ENCODE data around the gene DCXR. TPM values are rescaled to one million over a fixed set of nuclear protein-coding genes. Genes with fewer than 3 reads are reported as not detected.

The DCXR gene
- total RNA-seq, 6 experiments from 2014 or later: 73.4 to 100 (median 84.8) TPM

- Mint-ChIP-seq H3K36me3 (ENCODE audit: low read depth) (peaks cover 8% of the 10 kb centered on the region; the same call in 1 of the 2 replicates), H3K4me3 (no peak overlapping the region), H3K4me1 (ENCODE audit: low read depth) (no peaks in the 10 kb centered on the region), H3K9me3 (no peaks in the 10 kb centered on the region), H3K27me3 (ENCODE audit: insufficient read depth) (peaks cover 12% of the 10 kb centered on the region), H3K27ac (no peak overlapping the region)
- no peak for DNase-seq
- no peak for TF ChIP-seq CTCF (IDR thresholded peaks at IDR 0.05)
Measured at GRCh38 chr17:82080789-82081464, 43.4 kb upstream of the DCXR start.

GRCh38 chr17:82080048-82080788 lies 42.7 kb upstream of the DCXR start:
- no peak overlapping the region for H3K4me3 Mint-ChIP-seq
- H3K27ac Mint-ChIP-seq: no peak overlapping the region
- H3K4me1 Mint-ChIP-seq (ENCODE audit: low read depth): no peaks in the 10 kb centered on the region
- peaks cover 8% of the 10 kb centered on the region; the same call in 1 of the 2 replicates for H3K36me3 Mint-ChIP-seq (ENCODE audit: low read depth)
- DNase-seq: no peak
- H3K27me3 Mint-ChIP-seq (ENCODE audit: insufficient read depth): peaks cover 14% of the 10 kb centered on the region
- no peaks in the 10 kb centered on the region for H3K9me3 Mint-ChIP-seq
- no peak for TF ChIP-seq CTCF (IDR thresholded peaks at IDR 0.05)

GRCh38 chr17:82079001-82079677 lies 41.6 kb upstream of the DCXR start:
- H3K27ac Mint-ChIP-seq: no peak overlapping the region
- peaks cover 8% of the 10 kb centered on the region; the same call in 1 of the 2 replicates for H3K36me3 Mint-ChIP-seq (ENCODE audit: low read depth)
- H3K4me1 Mint-ChIP-seq (ENCODE audit: low read depth): no peaks in the 10 kb centered on the region
- no peak for TF ChIP-seq CTCF (IDR thresholded peaks at IDR 0.05)
- no peaks in the 10 kb centered on the region for H3K9me3 Mint-ChIP-seq
- DNase-seq: no peak
- no peak overlapping the region for H3K4me3 Mint-ChIP-seq
- peaks cover 14% of the 10 kb centered on the region for H3K27me3 Mint-ChIP-seq (ENCODE audit: insufficient read depth)

GRCh38 chr17:82078433-82078832 lies 40.9 kb upstream of the DCXR start:
- Mint-ChIP-seq H3K4me3 (no peak overlapping the region), H3K27ac (no peak overlapping the region), H3K27me3 (ENCODE audit: insufficient read depth) (peaks cover 16% of the 10 kb centered on the region), H3K36me3 (ENCODE audit: low read depth) (peaks cover 8% of the 10 kb centered on the region; the same call in 1 of the 2 replicates), H3K9me3 (no peaks in the 10 kb centered on the region), H3K4me1 (ENCODE audit: low read depth) (no peaks in the 10 kb centered on the region)
- no peak for TF ChIP-seq CTCF (IDR thresholded peaks at IDR 0.05)
- no peak for DNase-seq

- Mint-ChIP-seq H3K4me1 (ENCODE audit: low read depth) (no peaks in the 10 kb centered on the region), H3K9me3 (no peaks in the 10 kb centered on the region), H3K27ac (no peak overlapping the region), H3K36me3 (ENCODE audit: low read depth) (peaks cover 8% of the 10 kb centered on the region; the same call in 1 of the 2 replicates), H3K27me3 (ENCODE audit: insufficient read depth) (peaks cover 13% of the 10 kb centered on the region), H3K4me3 (no peak overlapping the region)
- TF ChIP-seq CTCF (IDR thresholded peaks at IDR 0.05): no peak
- no peak for DNase-seq
Measured at GRCh38 chr17:82077617-82078358, 40.3 kb upstream of the DCXR start.
